ENCODE measurements around the gene ZNF473.

The ZNF473 gene

GRCh38 chr19:50025794-50026549 lies at the start of gene ZNF473:
ZNF473 (plus strand) TSS chr19:50026005; CDS start chr19:50031083, 5,078 bp downstream.
- DNase-seq: peak; percentile 95

DNA sequence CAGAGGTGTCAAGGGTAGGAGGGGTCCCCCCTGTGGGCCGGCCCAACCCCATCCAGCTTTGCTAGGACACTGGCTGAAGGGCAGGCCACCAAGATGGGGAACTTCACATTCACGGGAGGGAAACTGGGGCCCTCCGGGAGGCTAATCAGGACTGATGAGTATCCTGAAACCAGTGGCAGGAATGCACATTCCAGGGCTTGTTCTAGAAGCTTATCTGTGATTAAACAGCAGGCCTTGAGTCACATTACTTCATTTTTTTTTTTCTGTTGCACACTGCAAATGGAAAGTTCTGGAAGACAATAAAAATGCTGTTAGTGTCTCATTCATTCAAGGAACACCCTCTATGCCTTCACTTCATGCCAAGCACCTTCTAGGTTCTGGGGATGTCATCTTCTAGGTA lies 49.3 kb upstream of the ZNF473 start:
- DNase-seq: no peak

GRCh38 chr19:49977076-49977475 lies 48.7 kb upstream of the ZNF473 start:
- no peak for DNase-seq

DNA sequence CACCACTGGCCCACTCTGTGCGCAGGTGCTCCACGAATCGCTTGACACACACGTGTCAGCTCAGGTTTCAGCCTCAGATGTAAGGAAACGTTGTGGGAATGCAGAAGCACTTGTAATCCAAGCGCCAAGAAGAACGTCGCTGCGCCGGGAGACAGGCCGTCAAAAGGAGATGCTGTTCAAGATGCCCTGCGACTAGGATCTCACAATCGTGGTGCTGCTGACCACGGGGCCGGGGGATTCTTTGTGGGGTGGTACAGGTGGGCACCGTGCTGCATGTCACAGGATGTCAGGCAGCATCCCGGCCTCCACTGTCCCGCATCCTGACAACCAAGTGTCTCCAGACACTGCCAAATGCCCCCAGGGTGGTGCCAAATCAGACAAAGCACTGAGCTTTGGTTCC lies 47.9 kb upstream of the ZNF473 start:
- DNase-seq: no peak

GRCh38 chr19:49978324-49978723 lies 47.5 kb upstream of the ZNF473 start:
- DNase-seq: no peak

- DNase-seq: no peak
Measured at GRCh38 chr19:49981603-49982593, 43.9 kb upstream of the ZNF473 start.

- DNase-seq: peak; percentile 79
Measured at GRCh38 chr19:49983645-49984229, 42.1 kb upstream of the ZNF473 start.

- DNase-seq: no peak
Measured at GRCh38 chr19:49984491-49984890, 41.3 kb upstream of the ZNF473 start.

GRCh38 chr19:49985871-49986270 lies 39.9 kb upstream of the ZNF473 start:
- DNase-seq: no peak

DNA sequence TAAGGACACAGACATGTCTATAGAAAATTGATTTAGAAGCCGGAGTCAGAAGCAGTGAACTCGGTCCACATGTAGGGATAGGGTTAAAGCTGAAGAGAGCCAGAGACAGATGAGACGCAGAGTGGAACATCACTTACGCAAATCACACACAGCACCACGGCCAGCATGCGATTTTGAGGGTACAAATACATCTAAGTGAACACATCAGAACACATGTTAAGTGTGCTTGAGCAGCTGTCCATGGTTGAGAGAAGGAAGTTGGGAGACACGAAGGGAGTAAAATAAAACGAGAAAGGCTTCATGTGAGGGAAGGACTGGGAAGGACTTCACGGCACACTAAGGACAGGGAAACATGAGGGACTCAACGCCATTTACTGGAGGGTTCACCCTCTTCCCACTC lies 39.5 kb upstream of the ZNF473 start:
- no peak for DNase-seq

- DNase-seq: peak; percentile 80
Measured at GRCh38 chr19:49987159-49987698, 38.6 kb upstream of the ZNF473 start.

GRCh38 chr19:49988007-49988406 lies 37.8 kb upstream of the ZNF473 start:
- no peak for DNase-seq

GRCh38 chr19:49988433-49988832 lies 37.4 kb upstream of the ZNF473 start:
- DNase-seq: peak; percentile 41

GRCh38 chr19:49997709-49998108 lies 28.1 kb upstream of the ZNF473 start:
- DNase-seq: peak; percentile 52

- no peak for DNase-seq
Measured at GRCh38 chr19:49999371-50000010, 26.3 kb upstream of the ZNF473 start.

DNA sequence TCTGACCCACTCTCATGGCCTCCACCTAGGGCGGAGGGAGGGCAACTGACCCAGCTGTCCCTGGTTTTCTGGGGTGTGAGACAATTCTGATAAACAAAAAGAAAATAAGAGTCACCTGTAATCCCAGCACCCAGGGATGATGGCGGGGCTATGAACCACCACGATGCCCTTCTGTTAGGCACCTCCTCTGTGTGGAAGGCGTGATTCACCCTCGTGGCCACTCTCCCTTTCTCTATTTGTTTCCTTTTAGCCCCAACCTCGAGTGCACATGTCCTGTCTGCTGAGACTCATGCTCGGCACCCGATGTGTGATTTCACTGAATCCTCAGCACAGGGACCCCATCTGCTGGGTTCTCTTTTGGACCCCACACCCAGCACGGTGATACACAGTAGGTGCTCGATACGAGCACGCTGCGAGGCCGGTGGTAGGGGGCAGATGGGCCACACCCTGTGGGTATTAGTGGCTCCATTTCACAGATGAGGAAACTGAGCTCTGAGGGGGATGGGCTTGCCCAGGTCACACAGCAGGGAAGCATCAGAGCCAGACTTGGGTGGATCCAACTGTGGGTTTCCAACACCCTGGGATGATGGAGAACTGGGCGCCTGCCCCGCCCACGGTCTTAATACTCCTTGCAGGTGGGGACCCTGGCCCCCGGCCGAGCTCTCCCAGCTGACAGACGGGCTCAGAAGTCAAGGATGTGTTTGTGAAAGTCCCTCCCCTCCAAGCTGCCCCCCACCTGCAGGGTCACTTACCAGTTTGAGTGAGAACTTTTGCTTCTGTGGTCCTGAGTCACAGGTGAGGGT lies 25.6 kb upstream of the ZNF473 start:
- DNase-seq: no peak

DNA sequence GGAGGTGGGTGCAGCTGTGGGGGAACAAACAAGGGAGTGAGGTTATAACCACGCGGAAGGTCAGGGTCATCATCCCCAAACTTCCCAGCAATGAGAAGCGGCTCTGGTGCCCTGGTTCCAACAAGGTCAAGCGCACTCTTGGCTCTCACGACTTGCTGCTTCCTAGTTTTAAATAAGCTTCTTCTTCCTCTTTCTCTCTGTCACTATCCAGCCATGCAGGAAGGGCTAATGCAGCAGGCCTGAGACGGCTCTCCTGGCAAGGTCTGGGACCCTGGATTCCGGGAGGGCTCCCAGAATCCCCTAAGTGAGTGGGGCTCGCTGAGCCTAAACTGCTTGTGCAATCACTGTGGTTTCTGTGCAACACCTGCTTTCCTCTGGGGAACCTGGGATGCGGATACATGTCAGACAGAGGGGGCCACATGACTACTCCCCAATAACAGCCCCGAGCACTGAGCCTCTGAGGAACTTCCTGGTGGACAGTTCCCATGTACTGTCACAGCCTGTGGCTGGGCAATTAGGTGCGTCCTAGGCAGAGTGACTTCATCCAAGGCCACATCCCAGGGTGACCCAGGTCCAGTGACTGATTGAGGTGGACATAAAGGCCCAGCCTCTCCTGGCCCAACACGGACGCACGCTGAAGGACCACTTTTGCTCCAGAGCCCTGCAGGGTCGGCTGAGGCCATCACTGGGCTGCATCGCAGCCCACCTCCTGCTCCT lies 24.8 kb upstream of the ZNF473 start:
- DNase-seq: no peak

DNA sequence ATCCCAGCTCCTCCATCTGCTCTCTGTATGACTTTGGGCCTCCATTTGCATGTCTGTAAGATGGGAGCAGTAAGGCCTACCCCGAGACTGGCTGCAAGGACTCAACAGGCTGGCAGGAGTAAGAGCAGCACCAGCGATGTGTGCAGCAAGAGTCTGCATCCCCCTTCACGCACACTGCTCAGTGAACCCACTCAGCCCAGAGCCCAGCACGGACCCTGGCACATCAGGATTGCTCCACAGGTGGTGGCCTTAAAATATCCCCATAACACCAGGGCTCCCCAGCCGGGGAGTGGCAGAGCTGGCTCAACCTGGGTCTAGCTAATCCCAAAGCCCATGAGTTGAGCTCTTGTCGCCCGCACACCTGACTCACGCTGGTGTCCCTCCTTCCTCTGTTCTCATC lies 24.0 kb upstream of the ZNF473 start:
- DNase-seq: no peak

DNA sequence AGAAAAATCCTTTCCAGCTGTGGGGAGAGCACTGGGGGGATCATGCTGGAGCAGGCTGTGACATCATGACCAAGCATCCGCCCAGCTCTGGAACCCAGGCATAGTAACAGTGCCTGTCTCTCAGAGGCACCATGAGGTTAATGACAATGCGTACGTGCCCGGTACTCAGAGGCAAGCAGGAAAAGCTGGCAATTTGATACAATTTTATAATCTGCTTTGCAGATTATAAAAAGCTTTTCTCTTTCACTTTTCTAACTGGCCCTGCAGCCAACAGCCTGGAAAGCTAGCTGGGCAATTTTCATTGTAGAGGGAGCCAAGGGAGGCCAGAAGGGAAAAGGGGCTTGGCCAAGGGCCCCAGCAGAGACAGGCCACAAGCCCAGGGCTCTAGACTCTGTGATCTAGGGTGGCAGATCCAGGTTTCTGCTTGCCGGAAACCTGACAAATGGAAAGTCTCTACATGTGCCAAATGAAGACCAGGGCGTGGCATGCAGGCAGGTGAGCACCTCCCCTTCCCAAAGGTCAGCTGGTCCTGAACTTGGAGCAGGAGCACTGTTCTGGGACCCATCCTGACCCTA lies 23.3 kb upstream of the ZNF473 start:
- DNase-seq: no peak

DNA sequence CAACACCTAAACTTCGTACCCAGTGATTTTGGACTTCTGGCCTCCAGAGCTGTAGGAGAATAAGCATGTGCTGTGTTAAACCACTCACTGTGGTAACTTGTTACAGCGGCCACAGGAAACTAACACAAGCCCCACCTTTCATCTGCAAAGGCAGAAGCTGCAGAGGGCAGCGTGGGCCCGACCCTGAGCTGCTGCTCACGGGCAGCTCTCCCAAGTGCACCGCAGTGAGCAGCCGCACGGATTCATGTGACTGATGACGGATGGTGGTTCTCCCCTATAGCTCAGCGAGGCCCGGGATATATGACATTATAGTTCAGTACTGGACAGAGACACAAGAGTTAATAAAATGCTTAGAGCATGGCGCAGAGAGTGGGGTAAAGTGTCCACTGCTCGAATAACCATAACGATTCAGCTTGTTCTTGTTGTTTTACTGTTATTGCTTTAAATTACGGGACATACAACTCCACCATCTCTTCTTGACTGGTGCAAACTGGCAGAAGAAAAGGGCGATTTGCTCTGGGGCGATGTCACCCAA lies 22.5 kb upstream of the ZNF473 start:
- DNase-seq: no peak
